DOHH2 (cell line): Measurements from ENCODE around the gene LAMB2.

ENCODE experiments used
- H3F3A ChIP-seq: fragments of 200-600 bp; sonication (generic), shearing (Covaris generic); 2 replicates; pipeline ENCODE4 v1.6.0; 2016; ENCODE audit warnings: antibody characterized with exemption, mild to moderate bottlenecking; ENCODE audit not compliant: control insufficient read depth, insufficient read depth
- H3K27ac ChIP-seq: fragments of 200-600 bp; sonication (generic); 2 replicates; pipeline ENCODE4 v1.5.1; 2014; ENCODE audit warnings: low read depth, mild to moderate bottlenecking, low read length, moderate library complexity
- H3K27me3 ChIP-seq: fragments of 200-600 bp; sonication (generic); 2 replicates; pipeline ENCODE4 v1.6.1; 2014; ENCODE audit warnings: mild to moderate bottlenecking, low read length, mixed read lengths; ENCODE audit not compliant: control insufficient read depth
- H3K36me3 ChIP-seq: fragments of 200-600 bp; sonication (generic); 2 replicates; pipeline ENCODE4 v1.6.1; 2014; ENCODE audit warnings: mild to moderate bottlenecking, low read length, moderate library complexity, mixed read lengths; ENCODE audit not compliant: control insufficient read depth
- H3K4me1 ChIP-seq: fragments of 200-600 bp; sonication (generic); 2 replicates; pipeline ENCODE4 v1.6.1; 2014; ENCODE audit warnings: mild to moderate bottlenecking, low read length, mixed read lengths; ENCODE audit not compliant: control insufficient read depth
- H3K4me2 ChIP-seq: fragments of 200-600 bp; sonication (generic); 2 replicates; pipeline ENCODE4 v1.6.0; 2014; ENCODE audit warnings: mild to moderate bottlenecking, low read length, moderate library complexity
- H3K4me3 ChIP-seq: fragments of 200-600 bp; sonication (generic); 2 replicates; pipeline ENCODE4 v1.5.1; 2014; ENCODE audit warnings: mild to moderate bottlenecking, low read length, mixed read lengths
- H3K79me2 ChIP-seq: fragments of 200-600 bp; sonication (generic); 2 replicates; pipeline ENCODE4 v1.6.1; 2014; ENCODE audit warnings: mild to moderate bottlenecking, low read length, mixed read lengths; ENCODE audit not compliant: control insufficient read depth
- H3K9me2 ChIP-seq: fragments of 200-600 bp; sonication (generic); replicated peaks from 2 replicates; pipeline ENCODE4 v1.6.1; 2014; ENCODE audit warnings: mild to moderate bottlenecking, low read length, mixed read lengths; ENCODE audit not compliant: control insufficient read depth
- H3K9me3 ChIP-seq: fragments of 200-600 bp; sonication (generic); 2 replicates; pipeline ENCODE4 v1.6.1; 2014; ENCODE audit warnings: antibody characterized with exemption, low read length, mixed read lengths; ENCODE audit not compliant: control insufficient read depth, insufficient read depth
- H4K20me1 ChIP-seq: fragments of 200-600 bp; sonication (generic); 2 replicates; pipeline ENCODE4 v1.6.0; 2014; ENCODE audit warnings: low read depth, mild to moderate bottlenecking, antibody characterized with exemption, low read length, moderate library complexity; ENCODE audit not compliant: control insufficient read depth, insufficient read depth
- EZH2phosphoT487 ChIP-seq: fragments of 200-600 bp; sonication (generic); IDR thresholded peaks from 2 replicates; pipeline ENCODE4 v1.6.1; 2017; ENCODE audit warnings: borderline replicate concordance, mild to moderate bottlenecking, antibody characterized with exemption, low read length, moderate library complexity, mixed read lengths
- TF ChIP-seq, protein P1 (sequence below): fragments of 200-600 bp; sonication (generic); IDR thresholded peaks from one replicate; pipeline ENCODE4 v1.5.1; 2014; ENCODE audit warnings: antibody characterized with exemption, mild to moderate bottlenecking, low read depth, low read length; ENCODE audit not compliant: poor library complexity, severe bottlenecking

Gene LAMB2

GRCh38 chr3:49173792-49174170, 40.9 kb upstream of the LAMB2 start:
- peaks cover 1% of the 10 kb centered on the region; the same call in 1 of the 2 replicates for H3K27me3 ChIP-seq
- H3K4me1 ChIP-seq, result peaks cover 6% of the 10 kb centered on the region
- H3K4me3 ChIP-seq, result no peak overlapping the region
- no peaks in the 10 kb centered on the region for H4K20me1 ChIP-seq
- H3K9me3 ChIP-seq, result no peaks in the 10 kb centered on the region
- no peak overlapping the region for H3K4me2 ChIP-seq
- no peaks in the 10 kb centered on the region for H3K36me3 ChIP-seq
- TF ChIP-seq EZH2phosphoT487, result no peak
- TF ChIP-seq, protein P1, sequence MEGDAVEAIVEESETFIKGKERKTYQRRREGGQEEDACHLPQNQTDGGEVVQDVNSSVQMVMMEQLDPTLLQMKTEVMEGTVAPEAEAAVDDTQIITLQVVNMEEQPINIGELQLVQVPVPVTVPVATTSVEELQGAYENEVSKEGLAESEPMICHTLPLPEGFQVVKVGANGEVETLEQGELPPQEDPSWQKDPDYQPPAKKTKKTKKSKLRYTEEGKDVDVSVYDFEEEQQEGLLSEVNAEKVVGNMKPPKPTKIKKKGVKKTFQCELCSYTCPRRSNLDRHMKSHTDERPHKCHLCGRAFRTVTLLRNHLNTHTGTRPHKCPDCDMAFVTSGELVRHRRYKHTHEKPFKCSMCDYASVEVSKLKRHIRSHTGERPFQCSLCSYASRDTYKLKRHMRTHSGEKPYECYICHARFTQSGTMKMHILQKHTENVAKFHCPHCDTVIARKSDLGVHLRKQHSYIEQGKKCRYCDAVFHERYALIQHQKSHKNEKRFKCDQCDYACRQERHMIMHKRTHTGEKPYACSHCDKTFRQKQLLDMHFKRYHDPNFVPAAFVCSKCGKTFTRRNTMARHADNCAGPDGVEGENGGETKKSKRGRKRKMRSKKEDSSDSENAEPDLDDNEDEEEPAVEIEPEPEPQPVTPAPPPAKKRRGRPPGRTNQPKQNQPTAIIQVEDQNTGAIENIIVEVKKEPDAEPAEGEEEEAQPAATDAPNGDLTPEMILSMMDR, result no peak
- no peak overlapping the region for H3K27ac ChIP-seq
- H3K79me2 ChIP-seq, result no peaks in the 10 kb centered on the region
- no peaks in the 10 kb centered on the region for H3K9me2 ChIP-seq
- no peaks in the 10 kb centered on the region for H3F3A ChIP-seq

DNA sequence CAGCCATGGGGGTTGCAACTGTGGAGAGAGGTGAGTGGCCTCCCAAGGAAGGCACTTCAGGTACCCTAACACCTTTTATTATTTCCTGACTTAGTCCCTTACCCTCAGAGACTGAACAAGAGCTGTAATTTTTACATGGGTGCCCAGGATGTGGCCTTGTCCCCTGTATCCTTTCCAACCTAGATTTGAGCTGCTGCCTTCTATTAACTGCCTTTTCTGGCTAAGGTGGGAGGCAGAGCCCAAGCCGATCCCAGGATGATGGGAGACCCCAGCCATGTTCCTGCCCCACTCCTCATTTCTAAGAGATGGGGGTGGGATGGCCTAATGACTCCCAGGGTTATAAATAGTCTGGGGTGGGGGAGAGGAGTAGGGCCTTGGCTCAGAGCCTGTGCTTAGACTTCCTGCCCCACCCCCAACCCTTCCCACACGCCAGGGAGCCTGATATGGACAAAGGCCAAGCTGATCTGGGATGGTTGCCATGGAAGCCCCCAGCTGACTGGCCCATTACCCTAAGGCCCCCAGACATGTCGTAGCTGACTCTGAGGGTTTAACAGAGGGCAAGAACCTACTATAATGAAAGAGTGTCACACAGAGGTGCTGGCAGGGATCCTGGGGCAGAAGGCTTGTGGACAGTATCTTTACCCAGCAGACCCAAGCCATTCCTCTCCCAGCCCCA, 40.4 kb upstream of the LAMB2 start:
- Histone ChIP-seq H3K9me2 (no peaks in the 10 kb centered on the region), H3K9me3 (no peaks in the 10 kb centered on the region), H4K20me1 (no peaks in the 10 kb centered on the region), H3K4me2 (no peak overlapping the region), H3K4me3 (no peak overlapping the region), H3K27me3 (no peaks in the 10 kb centered on the region), H3F3A (no peaks in the 10 kb centered on the region), H3K4me1 (peaks cover 6% of the 10 kb centered on the region), H3K27ac (no peak overlapping the region), H3K36me3 (no peaks in the 10 kb centered on the region), H3K79me2 (no peaks in the 10 kb centered on the region)
- TF ChIP-seq EZH2phosphoT487, result no peak
- TF ChIP-seq, protein P1, result no peak

GRCh38 chr3:49172551-49173041, 39.7 kb upstream of the LAMB2 start:
- Histone ChIP-seq H3K27ac (no peak overlapping the region), H3K36me3 (no peaks in the 10 kb centered on the region), H4K20me1 (no peaks in the 10 kb centered on the region), H3F3A (no peaks in the 10 kb centered on the region), H3K4me3 (no peak overlapping the region), H3K9me3 (no peaks in the 10 kb centered on the region), H3K4me2 (no peak overlapping the region), H3K9me2 (no peaks in the 10 kb centered on the region), H3K79me2 (no peaks in the 10 kb centered on the region), H3K27me3 (no peaks in the 10 kb centered on the region), H3K4me1 (peaks cover 6% of the 10 kb centered on the region)
- TF ChIP-seq, protein P1, result no peak
- TF ChIP-seq EZH2phosphoT487, result no peak
